ENCODE results near the gene KRTAP5-9.
"Not testable (repeated sequence)": the region's sequence is repeated elsewhere in the genome, so short reads cannot be mapped to it uniquely, and the experiment has no call there.

The KRTAP5-9 gene

GRCh38 chr11:71534711-71535608, 13.3 kb upstream of the KRTAP5-9 start:
- DNase-seq, result not testable (repeated sequence)

- no peak for DNase-seq
These were observed 12.4 kb upstream of the KRTAP5-9 start for GRCh38 chr11:71535825-71536224.

- no peak for DNase-seq
These were observed 10.7 kb upstream of the KRTAP5-9 start for GRCh38 chr11:71537537-71537936.

GRCh38 chr11:71537977-71538665, 10.1 kb upstream of the KRTAP5-9 start, which contains the start of gene KRTAP5-8:
Gene KRTAP5-8 (plus strand): TSS chr11:71538025. CDS start chr11:71538056, 31 bp downstream.
- not testable (repeated sequence) for DNase-seq

GRCh38 chr11:71538666-71538990, 9.6 kb upstream of the KRTAP5-9 start:
- no peak for DNase-seq

GRCh38 chr11:71539017-71539416, 9.2 kb upstream of the KRTAP5-9 start:
- DNase-seq, result no peak

- DNase-seq, result not testable (repeated sequence)
These were observed 8.2 kb upstream of the KRTAP5-9 start for GRCh38 chr11:71539971-71540370.

- not testable (repeated sequence) for DNase-seq
These were observed 7.5 kb upstream of the KRTAP5-9 start for GRCh38 chr11:71540521-71541304.

- no peak for DNase-seq
These were observed 5.8 kb upstream of the KRTAP5-9 start for GRCh38 chr11:71542382-71542781.

- peak; percentile 22 for DNase-seq
These were observed 5.1 kb upstream of the KRTAP5-9 start for GRCh38 chr11:71542879-71543777.

GRCh38 chr11:71543866-71544265, 4.4 kb upstream of the KRTAP5-9 start:
- DNase-seq, result peak; percentile 49

GRCh38 chr11:71544525-71545214, 3.5 kb upstream of the KRTAP5-9 start:
- DNase-seq, result no peak

- DNase-seq, result no peak
These were observed 2.7 kb upstream of the KRTAP5-9 start for GRCh38 chr11:71545405-71545966.

- DNase-seq, result peak; percentile 70
These were observed 514 bp downstream of the KRTAP5-9 start for GRCh38 chr11:71548716-71549151.

GRCh38 chr11:71551711-71552110, 3.5 kb downstream of the KRTAP5-9 start:
- peak; percentile 87 for DNase-seq

- no peak for DNase-seq
These were observed 6.8 kb downstream of the KRTAP5-9 start for GRCh38 chr11:71554996-71555395.

- no peak for DNase-seq
These were observed 7.3 kb downstream of the KRTAP5-9 start for GRCh38 chr11:71555508-71555907.

- no peak for DNase-seq
These were observed 7.8 kb downstream of the KRTAP5-9 start for GRCh38 chr11:71556018-71556417.

GRCh38 chr11:71557257-71557656, 9.0 kb downstream of the KRTAP5-9 start:
- no peak for DNase-seq

- DNase-seq, result no peak
These were observed 10.8 kb downstream of the KRTAP5-9 start for GRCh38 chr11:71558996-71559395.

- no peak for DNase-seq
These were observed 13.9 kb downstream of the KRTAP5-9 start for GRCh38 chr11:71562120-71562519.
